Trophoblast cell (in vitro differentiated cells and primary cell): ENCODE results near the gene RPA1.

Experiments
- DNase-seq, 2 donors: peaks; one replicate each; pipeline ENCODE4 v3.0.0-alpha.2; 2016
- H2AFZ ChIP-seq: 2 replicates; pipeline ENCODE4 v1.6.1; 2013; ENCODE audit warnings: low read length, moderate library complexity, mild to moderate bottlenecking; ENCODE audit not compliant: insufficient read depth, poor library complexity
- H2AK5ac ChIP-seq: 2 replicates; pipeline ENCODE4 v1.6.1; 2013; ENCODE audit warnings: mild to moderate bottlenecking, low read length
- H2BK120ac ChIP-seq: 2 replicates; pipeline ENCODE4 v1.6.1; 2013; ENCODE audit warnings: low read length, mild to moderate bottlenecking, moderate library complexity; ENCODE audit not compliant: insufficient read depth, poor library complexity
- H2BK12ac ChIP-seq: 2 replicates; pipeline ENCODE4 v1.6.1; 2013; ENCODE audit warnings: mild to moderate bottlenecking, low read length, moderate library complexity
- H2BK5ac ChIP-seq: 2 replicates; pipeline ENCODE4 v1.6.1; 2013; ENCODE audit warnings: low read length, low read depth, moderate library complexity, mild to moderate bottlenecking; ENCODE audit not compliant: poor library complexity
- H3K14ac ChIP-seq: 2 replicates; pipeline ENCODE4 v1.6.1; 2013; ENCODE audit warnings: mild to moderate bottlenecking, low read length
- H3K18ac ChIP-seq: 2 replicates; pipeline ENCODE4 v1.6.1; 2013; ENCODE audit warnings: mild to moderate bottlenecking, low read length
- H3K23ac ChIP-seq: 2 replicates; pipeline ENCODE4 v1.6.1; 2013; ENCODE audit warnings: low read length
- H3K27ac ChIP-seq: 2 replicates; pipeline ENCODE4 v1.5.1; 2013; ENCODE audit warnings: low read depth, mild to moderate bottlenecking, inconsistent platforms, low read length, moderate library complexity
- H3K27me3 ChIP-seq: 2 replicates; pipeline ENCODE4 v1.6.1; 2013; ENCODE audit warnings: inconsistent platforms, mild to moderate bottlenecking, low read length, moderate library complexity; ENCODE audit not compliant: insufficient read depth
- H3K36me3 ChIP-seq, 2 experiments: 1 replicate in 1 of 2; 2 replicates in 1 of 2; pipeline ENCODE4 v1.6.1; 2013; ENCODE audit warnings: low read length in 2 of 2, mild to moderate bottlenecking in 2 of 2, moderate library complexity in 1 of 2; ENCODE audit not compliant: insufficient read depth in 2 of 2, control insufficient read depth in 1 of 2
- H3K4ac ChIP-seq: 2 replicates; pipeline ENCODE4 v1.6.1; 2013; ENCODE audit warnings: low read depth, mild to moderate bottlenecking, low read length, moderate library complexity
- H3K4me1 ChIP-seq, 2 experiments: 1 replicate in 1 of 2; 2 replicates in 1 of 2; pipeline ENCODE4 v1.6.1; 2013; ENCODE audit warnings: low read length in 2 of 2, mild to moderate bottlenecking in 2 of 2, moderate library complexity in 1 of 2; ENCODE audit not compliant: insufficient read depth in 2 of 2, control insufficient read depth in 1 of 2
- H3K4me2 ChIP-seq: 2 replicates; pipeline ENCODE4 v1.6.1; 2013; ENCODE audit warnings: inconsistent platforms, mild to moderate bottlenecking, low read length, moderate library complexity
- H3K4me3 ChIP-seq: 2 replicates; pipeline ENCODE4 v1.5.1; 2013; ENCODE audit warnings: mild to moderate bottlenecking, low read depth, low read length, inconsistent platforms
- H3K79me1 ChIP-seq: one replicate; pipeline ENCODE4 v1.6.1; 2013; ENCODE audit warnings: low read length
- H3K79me2 ChIP-seq: 2 replicates; pipeline ENCODE4 v1.6.1; 2013; ENCODE audit warnings: low read length, mild to moderate bottlenecking; ENCODE audit not compliant: control insufficient read depth, insufficient read depth, poor library complexity
- H3K9ac ChIP-seq: 2 replicates; pipeline ENCODE4 v1.6.1; 2013; ENCODE audit warnings: mild to moderate bottlenecking, low read length
- H3K9me3 ChIP-seq: 2 replicates; pipeline ENCODE4 v1.6.1; 2013; ENCODE audit warnings: low read depth, mild to moderate bottlenecking, control low read depth, inconsistent platforms, low read length; ENCODE audit not compliant: insufficient read depth
- H4K12ac ChIP-seq: 2 replicates; pipeline ENCODE4 v1.6.1; 2013; ENCODE audit warnings: low read depth, mild to moderate bottlenecking, low read length, moderate library complexity
- H4K8ac ChIP-seq: 2 replicates; pipeline ENCODE4 v1.6.1; 2013; ENCODE audit warnings: low read depth, mild to moderate bottlenecking, low read length, moderate library complexity
- H4K91ac ChIP-seq: one replicate; pipeline ENCODE4 v1.6.1; 2013; ENCODE audit warnings: low read depth, mild to moderate bottlenecking, low read length, moderate library complexity
- WGBS: extraction: QIAGEN DNeasy Blood & Tissue Kit; methylation state at CpG from one replicate; pipeline ENCODE4 v1.1.7; 2013; ENCODE audit warnings: missing lambda C conversion rate; ENCODE audit not compliant: insufficient read length, insufficient coverage; ENCODE audit errors: extremely low coverage; 5-methylcytosine and 5-hydroxymethylcytosine counted together

Gene RPA1

DNA sequence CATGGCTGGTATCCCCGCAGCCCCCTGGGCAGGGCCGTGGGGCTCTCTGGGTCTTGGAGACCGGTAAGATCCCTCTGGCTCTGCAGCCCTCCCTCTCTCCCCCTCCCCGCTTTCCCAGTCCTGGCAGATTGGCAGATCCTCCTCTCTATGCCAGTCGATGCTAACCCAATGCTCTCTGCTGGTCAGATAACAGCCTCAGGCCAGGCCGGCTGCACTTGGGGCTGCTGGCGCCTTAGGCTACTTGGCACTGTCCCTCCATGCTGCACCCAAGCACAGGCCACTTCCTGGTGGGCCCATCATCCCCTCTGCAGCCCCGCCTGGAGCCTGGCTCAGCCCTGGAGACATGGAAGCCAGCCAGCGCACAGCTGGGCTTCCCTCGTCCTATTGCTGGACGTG, 113.6 kb downstream of the RPA1 start:
- Histone ChIP-seq H2BK5ac (no peak overlapping the region), H3K9me3 (peaks cover 3% of the 10 kb centered on the region), H2BK12ac (no peak overlapping the region), H3K18ac (no peak overlapping the region), H3K9ac (no peak overlapping the region), H2BK120ac (no peak overlapping the region), H3K27me3 (no peaks in the 10 kb centered on the region), H3K36me3 (peaks cover 0 to 2% of the 10 kb centered on the region in 2 experiments), H3K4me1 (no peaks in the 10 kb centered on the region), H3K23ac (no peak overlapping the region), H2AK5ac (no peak overlapping the region), H3K79me1 (no peaks in the 10 kb centered on the region), H4K12ac (no peak overlapping the region), H3K14ac (no peak overlapping the region), H3K4me2 (no peak overlapping the region), H4K8ac (no peak overlapping the region), H3K79me2 (no peaks in the 10 kb centered on the region), H3K4ac (no peak overlapping the region), H4K91ac (no peak overlapping the region), H3K4me3 (no peak overlapping the region), H3K27ac (no peak overlapping the region), H2AFZ (no peak overlapping the region)
- no peak for DNase-seq
- WGBS: no CpG with 5 or more reads among the region's 11 CpGs

DNA sequence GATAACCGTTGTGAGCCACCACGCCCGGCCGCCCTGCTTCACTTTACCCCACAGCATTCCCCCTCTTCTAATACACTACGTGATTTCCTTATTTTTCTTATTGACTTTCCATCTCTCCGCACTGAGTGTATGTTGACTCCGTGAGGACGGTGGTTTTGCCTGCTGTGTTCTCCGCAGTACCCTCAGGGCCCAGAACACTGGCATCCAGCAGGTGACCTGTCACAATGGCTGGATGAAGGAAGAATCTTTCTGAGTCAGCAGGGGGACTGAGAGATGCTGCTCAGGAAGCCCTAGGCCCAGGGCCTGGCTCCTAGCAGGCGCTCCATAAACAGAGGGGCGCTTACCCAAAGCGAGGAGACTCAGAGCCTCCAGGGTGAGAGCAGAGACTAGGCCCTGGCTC, 115.8 kb downstream of the RPA1 start:
- H3K4me1 ChIP-seq: no peaks in the 10 kb centered on the region
- H2BK5ac ChIP-seq: no peak overlapping the region
- H3K4me2 ChIP-seq: no peak overlapping the region
- no peak overlapping the region for H2AK5ac ChIP-seq
- no peak overlapping the region for H4K8ac ChIP-seq
- H3K27ac ChIP-seq: no peak overlapping the region
- no peak overlapping the region for H2BK12ac ChIP-seq
- no peak overlapping the region for H3K9ac ChIP-seq
- DNase-seq: peak in 1 of 2 donors; percentile 14
- H2AFZ ChIP-seq: no peak overlapping the region
- H3K23ac ChIP-seq: no peak overlapping the region
- no peak overlapping the region for H3K4me3 ChIP-seq
- H3K27me3 ChIP-seq: no peaks in the 10 kb centered on the region
- H3K9me3 ChIP-seq: peaks cover 3% of the 10 kb centered on the region
- no peak overlapping the region for H3K14ac ChIP-seq
- WGBS: no CpG with 5 or more reads among the region's 12 CpGs
- no peak overlapping the region for H2BK120ac ChIP-seq
- peaks cover 0 to 2% of the 10 kb centered on the region in 2 experiments for H3K36me3 ChIP-seq
- no peaks in the 10 kb centered on the region for H3K79me2 ChIP-seq
- H4K12ac ChIP-seq: no peak overlapping the region
- H3K4ac ChIP-seq: no peak overlapping the region
- H3K18ac ChIP-seq: no peak overlapping the region
- H3K79me1 ChIP-seq: no peaks in the 10 kb centered on the region
- H4K91ac ChIP-seq: no peak overlapping the region

DNA sequence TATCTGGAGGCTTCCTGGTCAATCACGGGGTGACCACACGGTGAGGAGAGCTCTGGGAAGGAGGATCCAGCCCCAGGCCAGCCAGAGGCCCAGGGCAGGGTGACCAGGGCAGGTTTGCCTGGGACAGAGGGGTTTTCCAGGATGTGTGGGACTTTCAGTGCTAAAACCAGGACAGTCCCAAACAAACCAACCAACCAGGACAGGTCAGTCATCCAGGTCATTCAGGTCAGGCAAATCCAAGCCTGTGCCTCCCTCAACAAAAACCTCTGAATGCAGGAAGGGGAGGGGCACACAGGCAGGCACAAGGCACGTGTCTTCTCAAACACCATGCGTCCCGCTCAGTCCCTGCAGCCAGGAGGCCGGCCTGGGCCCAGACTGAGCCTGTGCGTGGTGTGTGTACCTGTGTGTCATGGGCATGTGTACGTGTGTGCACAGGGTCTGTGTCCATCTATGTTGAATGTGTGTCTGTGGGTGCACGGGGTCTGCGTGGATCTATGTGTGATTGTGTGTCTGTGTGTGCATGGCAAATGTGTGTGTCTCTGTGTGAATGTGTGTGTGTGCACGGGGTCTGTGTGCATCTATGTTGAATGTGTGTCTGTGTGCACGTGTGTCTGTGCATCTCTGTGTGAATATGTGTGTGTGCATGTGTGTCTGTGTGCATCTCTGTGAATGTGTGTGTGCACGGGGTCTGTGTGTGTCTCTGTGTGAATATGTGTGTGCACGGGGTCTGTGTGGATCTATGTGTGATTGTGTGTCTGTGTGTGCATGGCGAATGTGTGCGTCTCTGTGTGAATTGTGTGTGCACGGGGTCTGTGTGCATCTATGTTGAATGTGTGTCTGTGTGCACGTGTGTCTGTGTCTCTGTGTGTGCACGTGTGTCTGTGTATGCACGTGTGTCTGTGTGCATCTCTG, 116.5 kb downstream of the RPA1 start:
- H3K27me3 ChIP-seq: no peaks in the 10 kb centered on the region
- peaks cover 3% of the 10 kb centered on the region for H3K9me3 ChIP-seq
- H3K18ac ChIP-seq: no peak overlapping the region
- no CpG with 5 or more reads among the region's 20 CpGs for WGBS
- no peaks in the 10 kb centered on the region for H3K4me1 ChIP-seq
- no peak overlapping the region for H3K4ac ChIP-seq
- H3K14ac ChIP-seq: no peak overlapping the region
- H3K79me2 ChIP-seq: no peaks in the 10 kb centered on the region
- H4K12ac ChIP-seq: no peak overlapping the region
- peaks cover 0 to 2% of the 10 kb centered on the region in 2 experiments for H3K36me3 ChIP-seq
- H2AK5ac ChIP-seq: no peak overlapping the region
- no peak overlapping the region for H3K23ac ChIP-seq
- H2AFZ ChIP-seq: no peak overlapping the region
- H3K4me2 ChIP-seq: no peak overlapping the region
- H2BK12ac ChIP-seq: no peak overlapping the region
- H3K9ac ChIP-seq: no peak overlapping the region
- no peak for DNase-seq
- H4K91ac ChIP-seq: no peak overlapping the region
- H3K4me3 ChIP-seq: no peak overlapping the region
- no peaks in the 10 kb centered on the region for H3K79me1 ChIP-seq
- H3K27ac ChIP-seq: no peak overlapping the region
- H4K8ac ChIP-seq: no peak overlapping the region
- no peak overlapping the region for H2BK120ac ChIP-seq
- H2BK5ac ChIP-seq: no peak overlapping the region

GRCh38 chr17:1947229-1947742, 117.5 kb downstream of the RPA1 start:
- H3K4me2 ChIP-seq: no peak overlapping the region
- H3K9ac ChIP-seq: no peak overlapping the region
- peaks cover 0 to 2% of the 10 kb centered on the region in 2 experiments for H3K36me3 ChIP-seq
- H4K8ac ChIP-seq: no peak overlapping the region
- no peak overlapping the region for H4K12ac ChIP-seq
- H3K18ac ChIP-seq: no peak overlapping the region
- H3K23ac ChIP-seq: no peak overlapping the region
- H3K27ac ChIP-seq: no peak overlapping the region
- no peak for DNase-seq
- H3K4ac ChIP-seq: no peak overlapping the region
- no peaks in the 10 kb centered on the region for H3K79me1 ChIP-seq
- H3K4me1 ChIP-seq: no peaks in the 10 kb centered on the region
- WGBS: no CpG with 5 or more reads among the region's 22 CpGs
- no peaks in the 10 kb centered on the region for H3K27me3 ChIP-seq
- no peak overlapping the region for H2AFZ ChIP-seq
- no peak overlapping the region for H2BK5ac ChIP-seq
- H3K79me2 ChIP-seq: no peaks in the 10 kb centered on the region
- peak overlapping the region; percentile 37 for H3K4me3 ChIP-seq
- H4K91ac ChIP-seq: no peak overlapping the region
- peaks cover 3% of the 10 kb centered on the region for H3K9me3 ChIP-seq
- H2BK12ac ChIP-seq: no peak overlapping the region
- H3K14ac ChIP-seq: no peak overlapping the region
- no peak overlapping the region for H2AK5ac ChIP-seq
- H2BK120ac ChIP-seq: no peak overlapping the region
